Activated CD4-positive, alpha-beta T cell treated with anti-CD3 and anti-CD28 coated beads, Interleukin-2, amount 10 ng/mL, durations not matched to agents 24 days and 14 days (primary cell): ENCODE measurements around the gene GGA2. TPM values are rescaled to one million over a fixed set of nuclear protein-coding genes. Genes with fewer than 3 reads are reported as not detected.
A peak's percentile ranks its signal among the peaks of the same experiment; 100 is the strongest.
"Not testable (repeated sequence)": the region's sequence is repeated elsewhere in the genome, so short reads cannot be mapped to it uniquely, and the experiment has no call there.

Experiments used
- DNase-seq: peaks from one replicate; pipeline ENCODE4 v3.0.0; 2022
- H3K27ac Mint-ChIP-seq: one replicate; pipeline ENCODE4 v1.8.0; 2022; ENCODE audit warnings: mild to moderate bottlenecking, mixed read lengths
- H3K27me3 Mint-ChIP-seq: one replicate; pipeline ENCODE4 v1.8.0; 2022; ENCODE audit warnings: mixed read lengths
- H3K36me3 Mint-ChIP-seq: one replicate; pipeline ENCODE4 v1.8.0; 2022; ENCODE audit warnings: low read depth, mild to moderate bottlenecking, mixed read lengths
- H3K4me1 Mint-ChIP-seq: one replicate; pipeline ENCODE4 v1.8.0; 2021; ENCODE audit warnings: mixed read lengths
- H3K4me3 Mint-ChIP-seq: one replicate; pipeline ENCODE4 v1.8.0; 2022; ENCODE audit warnings: mild to moderate bottlenecking, moderate library complexity, mixed read lengths
- H3K9me3 Mint-ChIP-seq: one replicate; pipeline ENCODE4 v1.8.0; 2021; ENCODE audit warnings: mixed read lengths
- intact Hi-C: fragments of 100-400 bp; cut with micrococcal nuclease; formaldehyde crosslinking; loops from one replicate; pipeline ENCODE4 v1.15.1; 2023
- total RNA-seq: library from RNA; stranded (reverse); gene quantifications from 2 replicates; pipeline ENCODE4 v1.2.3, GENCODE V29; 2022

The GGA2 gene
- total RNA-seq, 1 donor from 2014 or later: 113 TPM

DNA sequence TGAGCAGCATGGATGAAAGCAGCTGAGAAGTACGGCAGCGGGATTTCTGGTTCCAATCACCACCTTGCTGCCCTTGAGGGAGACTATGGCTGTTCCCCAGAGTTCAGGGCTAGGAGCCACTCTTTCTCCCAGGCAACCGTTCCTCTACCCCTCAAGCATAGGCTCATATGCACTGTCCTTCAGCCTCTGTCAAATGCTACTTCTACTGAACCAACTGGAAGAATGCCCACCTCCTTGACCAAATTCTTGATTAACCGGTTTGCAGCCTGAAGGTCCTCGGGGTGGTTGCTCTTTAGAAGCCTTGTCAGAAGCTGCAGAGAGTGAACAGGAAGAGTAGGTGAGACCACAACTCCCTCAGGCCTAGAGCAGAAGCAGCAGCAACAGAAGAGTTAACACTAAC is 23.8 kb downstream of the GGA2 start:
- intact Hi-C loops: no loop called here
- H3K36me3 Mint-ChIP-seq: peaks cover 70% of the 10 kb centered on the region
- H3K9me3 Mint-ChIP-seq: no peaks in the 10 kb centered on the region
- no peak overlapping the region for H3K27ac Mint-ChIP-seq
- H3K4me3 Mint-ChIP-seq: no peak overlapping the region
- H3K4me1 Mint-ChIP-seq: no peaks in the 10 kb centered on the region
- no peak for DNase-seq
- H3K27me3 Mint-ChIP-seq: no peaks in the 10 kb centered on the region

DNA sequence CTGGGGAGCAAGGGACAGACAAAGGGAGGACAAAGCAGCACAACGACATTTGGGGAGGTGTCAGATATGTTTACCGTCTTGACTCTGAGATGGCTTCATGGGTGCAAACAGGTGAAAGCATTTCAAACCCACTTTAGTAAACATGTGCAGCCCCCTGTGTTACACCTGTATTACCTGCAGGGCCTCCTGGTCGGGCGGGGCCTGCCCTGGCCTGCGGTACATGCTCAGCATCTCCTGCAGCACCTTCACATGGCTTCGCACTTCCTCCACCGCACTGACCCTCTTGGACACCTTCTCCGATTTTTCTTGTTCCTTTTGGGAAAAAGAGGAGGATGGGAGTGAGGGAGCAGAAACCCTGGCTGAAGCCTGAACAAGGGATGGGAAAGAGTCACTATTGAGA is 24.5 kb downstream of the GGA2 start:
- Mint-ChIP-seq H3K9me3 (no peaks in the 10 kb centered on the region), H3K27me3 (no peaks in the 10 kb centered on the region), H3K36me3 (peaks cover 70% of the 10 kb centered on the region), H3K27ac (no peak overlapping the region), H3K4me1 (no peaks in the 10 kb centered on the region), H3K4me3 (no peak overlapping the region)
- intact Hi-C loops: no loop called here
- DNase-seq: no peak

DNA sequence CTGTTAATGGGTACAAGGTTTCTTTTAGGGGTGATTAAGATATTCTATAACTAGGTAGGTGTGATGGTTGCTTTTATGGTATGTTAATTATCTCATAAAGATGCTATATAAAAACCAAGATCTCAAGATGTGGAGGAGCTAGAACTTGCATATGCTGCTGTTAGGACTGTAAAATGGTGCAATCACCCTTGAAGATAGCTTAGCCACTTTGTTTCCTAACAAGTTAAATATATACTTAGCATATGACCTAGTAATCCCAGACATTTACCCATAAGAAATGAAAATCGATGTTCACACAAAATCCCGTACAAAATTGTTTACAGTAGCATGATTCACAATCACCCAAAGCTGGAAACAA is 25.1 kb downstream of the GGA2 start:
- peaks cover 68% of the 10 kb centered on the region for H3K36me3 Mint-ChIP-seq

DNA sequence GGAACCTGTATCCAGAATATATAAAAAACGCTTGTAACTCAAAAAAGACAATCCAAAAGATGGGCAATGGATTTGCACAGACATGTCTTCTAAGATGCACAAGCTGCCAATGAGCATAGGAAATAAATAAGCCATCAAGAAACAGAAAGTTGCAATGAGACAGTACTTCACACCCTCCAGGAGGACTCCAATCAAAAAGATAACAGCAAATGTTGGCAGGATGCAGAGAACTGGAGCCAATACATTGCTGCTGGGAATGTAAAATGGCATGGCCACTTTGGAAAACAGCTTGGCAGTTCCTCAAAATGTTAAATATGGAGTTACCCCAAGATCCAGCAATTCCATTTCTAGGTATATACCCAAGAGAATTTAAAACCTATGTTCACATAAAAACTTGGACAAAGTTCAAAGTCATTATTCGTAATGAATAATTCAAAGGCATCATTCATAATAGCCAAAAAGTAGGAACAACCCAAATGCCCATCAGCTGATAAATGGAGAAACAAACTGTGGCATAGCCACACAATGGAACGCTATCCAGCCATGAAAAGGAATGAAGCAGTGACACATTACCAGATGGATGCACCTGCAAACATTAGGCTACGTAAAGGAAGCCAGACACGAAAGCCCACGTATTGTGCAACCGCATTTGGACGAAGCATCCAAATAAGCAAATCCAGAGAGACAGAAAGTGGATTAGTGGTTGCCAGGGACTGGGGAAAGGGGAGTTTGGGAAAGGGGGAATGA is 25.6 kb downstream of the GGA2 start:
- Mint-ChIP-seq H3K4me1 (no peaks in the 10 kb centered on the region), H3K9me3 (no peaks in the 10 kb centered on the region), H3K36me3 (peaks cover 68% of the 10 kb centered on the region), H3K4me3 (no peak overlapping the region), H3K27me3 (no peaks in the 10 kb centered on the region), H3K27ac (no peak overlapping the region)
- intact Hi-C loops: no loop called here
- no peak for DNase-seq

More for the DNA sequence above, 25.1 kb downstream of the GGA2 start:
- Mint-ChIP-seq H3K27ac (no peak overlapping the region), H3K4me1 (no peaks in the 10 kb centered on the region), H3K27me3 (no peaks in the 10 kb centered on the region), H3K9me3 (no peaks in the 10 kb centered on the region), H3K4me3 (no peak overlapping the region)
- no peak for DNase-seq
- intact Hi-C loops: no loop called here

DNA sequence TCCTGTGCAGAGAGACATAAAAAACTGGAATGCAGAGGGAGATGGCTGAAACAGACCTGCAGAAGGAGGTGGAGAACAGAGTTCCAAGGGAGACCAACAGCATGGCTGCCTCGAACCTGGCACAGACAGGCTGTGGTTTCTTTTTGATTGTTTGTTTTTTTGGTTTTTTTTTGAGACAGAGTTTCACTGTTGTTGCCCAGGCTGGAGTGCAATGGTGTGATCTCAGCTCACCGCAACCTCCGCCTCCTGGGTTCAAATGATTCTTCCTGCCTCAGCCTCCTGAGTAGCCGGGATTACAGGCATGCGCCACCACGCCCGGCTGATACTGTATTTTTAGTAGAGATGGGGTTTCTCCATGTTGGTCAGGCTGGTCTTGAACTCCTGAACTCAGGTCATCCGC is 26.8 kb downstream of the GGA2 start:
- H3K4me3 Mint-ChIP-seq, intact Hi-C loops, H3K9me3 Mint-ChIP-seq, H3K27ac Mint-ChIP-seq, DNase-seq, H3K27me3 Mint-ChIP-seq, H3K4me1 Mint-ChIP-seq: not testable (repeated sequence)
- H3K36me3 Mint-ChIP-seq: peaks cover 74% of the 10 kb centered on the region

DNA sequence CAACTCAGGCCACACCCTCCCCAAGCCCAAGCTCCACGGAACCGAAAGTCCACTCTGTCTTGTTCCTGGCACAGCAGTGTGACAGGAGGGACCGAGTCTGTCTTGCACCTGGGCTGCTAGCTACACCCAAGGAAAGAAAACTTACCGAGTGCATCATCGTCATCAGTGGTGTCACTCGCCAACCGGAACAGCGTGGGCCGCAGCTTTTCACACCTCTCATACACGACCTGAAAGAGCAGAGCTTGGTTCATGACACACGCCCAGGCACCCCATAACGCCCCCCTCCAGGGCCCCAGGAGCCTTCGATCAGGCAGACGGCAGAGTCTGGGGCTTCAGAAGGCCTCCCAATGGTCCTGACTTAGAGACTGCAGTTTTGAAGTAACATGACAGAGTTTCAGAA is 27.5 kb downstream of the GGA2 start:
- H3K9me3 Mint-ChIP-seq: no peaks in the 10 kb centered on the region
- DNase-seq: no peak
- H3K27me3 Mint-ChIP-seq: no peaks in the 10 kb centered on the region
- peaks cover 71% of the 10 kb centered on the region for H3K36me3 Mint-ChIP-seq
- H3K27ac Mint-ChIP-seq: no peak overlapping the region
- no peak overlapping the region for H3K4me3 Mint-ChIP-seq
- H3K4me1 Mint-ChIP-seq: no peaks in the 10 kb centered on the region
- intact Hi-C loops: no loop called here

DNA sequence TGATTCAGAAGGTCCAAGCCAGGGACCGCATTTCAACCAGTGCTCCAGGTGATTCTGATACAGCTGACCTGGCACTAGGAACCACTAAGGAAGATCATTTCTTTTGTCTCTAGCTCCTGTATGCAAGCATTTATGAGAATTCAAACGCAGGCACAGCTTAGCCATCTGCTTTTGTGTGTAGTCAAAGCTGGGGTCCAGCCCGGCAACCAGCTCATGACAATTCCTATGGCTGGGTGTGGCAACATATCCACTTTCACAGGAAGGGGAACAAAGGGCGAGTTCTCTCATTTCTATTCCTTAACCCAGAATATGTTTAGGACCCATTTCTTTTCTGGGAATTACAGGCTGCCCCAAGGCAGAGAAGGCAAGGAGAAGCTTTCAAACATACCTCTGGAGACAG is 30.0 kb downstream of the GGA2 start:
- no peaks in the 10 kb centered on the region for H3K27me3 Mint-ChIP-seq
- intact Hi-C loops: no loop called here
- H3K4me1 Mint-ChIP-seq: no peaks in the 10 kb centered on the region
- no peaks in the 10 kb centered on the region for H3K9me3 Mint-ChIP-seq
- DNase-seq: no peak
- no peak overlapping the region for H3K27ac Mint-ChIP-seq
- H3K4me3 Mint-ChIP-seq: no peak overlapping the region
- H3K36me3 Mint-ChIP-seq: peaks cover 66% of the 10 kb centered on the region

DNA sequence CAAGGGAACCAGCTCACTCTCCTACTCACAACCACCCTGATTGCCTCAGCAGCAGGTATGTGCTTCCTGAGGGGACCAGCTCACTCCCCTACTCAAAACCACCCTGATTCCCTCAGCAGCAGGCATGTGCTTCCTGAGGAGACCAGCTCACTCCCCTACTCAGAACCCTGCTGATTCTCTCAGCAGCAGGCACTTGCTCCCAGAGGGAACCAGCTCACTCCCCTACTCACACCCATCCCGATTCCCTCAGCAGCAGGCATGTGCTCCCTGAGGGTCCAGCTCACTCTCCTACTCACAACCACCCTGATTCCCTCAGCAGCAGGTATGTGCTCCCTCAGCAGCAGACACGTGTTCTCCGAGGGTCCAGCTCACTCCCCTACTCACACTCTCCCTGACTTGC is 31.2 kb downstream of the GGA2 start:
- H3K36me3 Mint-ChIP-seq: peaks cover 62% of the 10 kb centered on the region

DNA sequence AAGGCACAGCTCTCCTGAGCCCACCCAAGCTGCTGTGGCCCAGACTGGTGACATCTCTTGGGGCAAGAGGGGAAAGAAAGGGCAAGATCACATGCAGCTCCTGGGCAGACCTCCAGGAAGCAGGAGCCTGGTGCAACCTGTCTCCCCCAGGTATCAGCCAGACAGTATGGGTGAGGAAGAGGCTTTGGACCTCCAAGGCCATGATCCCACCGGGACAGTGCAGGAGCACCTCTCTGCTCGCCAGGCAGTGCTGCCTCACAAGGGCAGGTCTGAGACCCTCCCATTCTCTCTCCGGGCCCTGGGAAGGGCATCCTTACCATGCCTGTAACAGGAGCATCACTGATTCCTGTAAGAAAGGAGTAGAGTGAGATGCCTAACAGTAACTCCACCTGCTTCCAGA is 31.7 kb downstream of the GGA2 start:
- Mint-ChIP-seq H3K9me3 (no peaks in the 10 kb centered on the region), H3K4me3 (no peak overlapping the region), H3K27me3 (no peaks in the 10 kb centered on the region), H3K4me1 (no peaks in the 10 kb centered on the region), H3K36me3 (peaks cover 64% of the 10 kb centered on the region), H3K27ac (no peak overlapping the region)
- intact Hi-C loops: no loop called here
- no peak for DNase-seq

More for the DNA sequence above, 31.2 kb downstream of the GGA2 start:
- Mint-ChIP-seq H3K9me3 (no peaks in the 10 kb centered on the region), H3K4me3 (no peak overlapping the region), H3K27me3 (no peaks in the 10 kb centered on the region), H3K27ac (no peak overlapping the region), H3K4me1 (no peaks in the 10 kb centered on the region)
- DNase-seq: no peak
- intact Hi-C loops: no loop called here

DNA sequence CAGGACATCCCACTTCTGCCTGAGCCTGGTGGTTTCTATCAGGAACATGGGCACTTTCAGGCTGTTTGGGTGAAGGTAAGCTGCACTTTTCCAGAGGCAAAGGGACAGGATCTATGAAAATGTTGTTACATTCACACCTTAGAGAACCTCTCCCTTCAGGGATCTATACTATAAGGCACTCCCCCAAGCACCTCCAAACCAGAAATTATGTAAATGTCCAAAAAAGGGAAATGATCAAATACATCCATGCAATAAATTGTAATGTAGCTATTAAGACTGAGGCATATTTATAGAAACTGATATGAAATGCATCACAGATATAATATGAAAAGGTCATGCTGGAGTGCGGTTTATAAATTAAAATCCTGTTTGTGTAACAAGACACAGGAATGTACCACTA is 34.0 kb downstream of the GGA2 start:
- DNase-seq: no peak
- Mint-ChIP-seq H3K36me3 (peaks cover 50% of the 10 kb centered on the region), H3K9me3 (no peaks in the 10 kb centered on the region), H3K27ac (no peak overlapping the region), H3K4me3 (no peak overlapping the region), H3K4me1 (no peaks in the 10 kb centered on the region), H3K27me3 (no peaks in the 10 kb centered on the region)
- intact Hi-C loops: no loop called here

DNA sequence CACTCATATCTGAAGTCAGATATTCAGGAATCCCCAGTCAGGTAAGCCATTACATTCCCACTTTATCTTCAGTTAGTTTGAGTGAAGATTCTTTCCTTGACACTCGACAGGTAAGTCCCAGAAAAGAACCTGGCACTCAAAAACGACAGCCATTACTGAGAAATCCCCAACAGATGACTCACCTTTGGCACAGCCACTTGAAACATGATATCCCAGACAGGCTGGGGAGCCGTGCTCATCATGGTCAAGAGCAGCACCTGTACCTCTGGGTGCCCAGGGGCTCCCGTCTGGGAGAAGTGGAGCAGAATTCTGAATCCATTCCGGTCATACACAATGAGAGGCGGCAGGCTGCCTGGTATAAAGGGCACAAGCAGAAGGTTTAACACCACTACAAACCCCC is 40.5 kb downstream of the GGA2 start:
- H3K36me3 Mint-ChIP-seq: peaks cover 41% of the 10 kb centered on the region
- no peaks in the 10 kb centered on the region for H3K27me3 Mint-ChIP-seq
- DNase-seq: no peak
- H3K4me3 Mint-ChIP-seq: no peak overlapping the region
- peak overlapping the region; percentile 45 for H3K27ac Mint-ChIP-seq
- intact Hi-C loops: no loop called here
- no peaks in the 10 kb centered on the region for H3K9me3 Mint-ChIP-seq
- H3K4me1 Mint-ChIP-seq: no peaks in the 10 kb centered on the region

DNA sequence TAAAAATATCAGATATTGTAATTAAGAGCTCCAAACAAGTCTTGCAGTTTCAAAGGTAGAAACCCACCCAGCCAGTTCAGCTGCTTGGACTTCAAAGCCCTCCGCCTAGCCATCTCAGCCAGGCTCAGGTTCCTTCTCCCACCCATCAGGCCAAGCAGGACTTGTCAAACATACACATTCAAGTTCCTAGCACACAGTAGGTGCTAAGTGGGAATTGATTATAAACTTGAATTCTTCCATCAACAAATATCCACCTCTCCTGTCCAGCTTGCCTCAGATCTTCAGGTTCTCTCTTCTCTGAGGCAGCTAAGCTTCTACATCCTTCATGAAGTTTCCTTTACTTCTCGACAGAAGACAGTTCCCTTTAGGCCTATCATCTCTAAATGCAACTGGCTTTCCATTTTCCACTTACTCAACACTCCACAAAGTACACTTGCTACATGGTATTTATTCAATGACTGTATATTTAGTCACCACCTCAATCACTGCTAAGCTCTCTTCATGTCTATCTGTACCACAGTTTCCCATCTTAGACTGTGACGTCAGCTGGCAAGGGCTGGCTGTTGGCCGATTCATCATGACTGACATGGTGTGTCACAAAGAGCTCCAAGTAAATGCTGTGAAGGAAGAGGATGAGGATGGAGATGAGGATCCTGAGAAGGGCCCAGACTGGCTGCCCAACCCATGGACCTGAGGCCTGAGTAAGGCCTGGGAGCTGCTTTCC is 44.0 kb downstream of the GGA2 start:
- Mint-ChIP-seq H3K27ac (no peak overlapping the region), H3K4me3 (no peak overlapping the region), H3K36me3 (peaks cover 33% of the 10 kb centered on the region), H3K4me1 (no peaks in the 10 kb centered on the region), H3K27me3 (no peaks in the 10 kb centered on the region), H3K9me3 (no peaks in the 10 kb centered on the region)
- intact Hi-C loops: no loop called here
- DNase-seq: no peak

DNA sequence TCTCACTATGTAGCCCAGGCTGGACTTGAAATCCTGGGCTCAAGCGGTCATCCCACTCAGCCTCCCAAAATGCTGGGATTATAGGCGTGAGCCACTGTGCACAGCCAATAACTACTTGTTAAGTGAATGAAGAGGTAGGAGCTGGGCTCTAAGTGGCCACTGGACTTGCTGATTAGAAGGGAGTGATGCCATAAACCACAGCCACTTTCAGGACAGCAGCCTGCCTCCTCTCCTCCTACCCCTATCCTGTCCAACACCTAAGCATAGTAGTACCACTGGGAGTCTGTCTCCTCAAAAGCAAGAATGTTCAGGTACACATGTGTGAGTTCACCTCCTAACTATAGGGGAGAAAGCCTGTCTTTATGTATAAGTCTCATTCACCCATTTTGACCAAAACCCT is 45.1 kb downstream of the GGA2 start:
- Mint-ChIP-seq H3K9me3 (no peaks in the 10 kb centered on the region), H3K27me3 (no peaks in the 10 kb centered on the region), H3K4me3 (no peak overlapping the region), H3K36me3 (peaks cover 29% of the 10 kb centered on the region), H3K4me1 (no peaks in the 10 kb centered on the region), H3K27ac (no peak overlapping the region)
- intact Hi-C loops: no loop called here
- DNase-seq: no peak

DNA sequence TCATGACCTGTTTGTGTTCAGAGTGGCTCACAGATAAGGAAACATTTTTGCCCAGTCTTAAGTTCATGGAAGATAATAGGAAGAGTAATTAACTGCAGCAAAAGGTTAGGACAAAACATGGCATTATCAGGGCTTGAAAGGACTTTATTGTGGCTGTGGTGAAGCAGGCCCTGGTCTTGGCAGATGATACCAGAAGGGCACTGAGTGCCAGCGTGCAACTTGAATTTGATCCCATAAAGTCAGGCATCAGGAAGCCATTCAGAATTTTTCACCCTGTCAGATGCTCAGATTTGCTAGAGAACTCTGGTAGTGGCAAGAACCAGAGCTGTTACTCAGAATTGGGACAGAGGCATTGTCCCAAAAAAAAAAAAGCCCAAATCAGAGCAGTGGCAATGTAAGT is 46.1 kb downstream of the GGA2 start:
- no peak for DNase-seq
- Mint-ChIP-seq H3K4me3 (no peak overlapping the region), H3K9me3 (no peaks in the 10 kb centered on the region), H3K4me1 (no peaks in the 10 kb centered on the region), H3K36me3 (peaks cover 19% of the 10 kb centered on the region), H3K27me3 (no peaks in the 10 kb centered on the region), H3K27ac (no peak overlapping the region)
- intact Hi-C loops: no loop called here

DNA sequence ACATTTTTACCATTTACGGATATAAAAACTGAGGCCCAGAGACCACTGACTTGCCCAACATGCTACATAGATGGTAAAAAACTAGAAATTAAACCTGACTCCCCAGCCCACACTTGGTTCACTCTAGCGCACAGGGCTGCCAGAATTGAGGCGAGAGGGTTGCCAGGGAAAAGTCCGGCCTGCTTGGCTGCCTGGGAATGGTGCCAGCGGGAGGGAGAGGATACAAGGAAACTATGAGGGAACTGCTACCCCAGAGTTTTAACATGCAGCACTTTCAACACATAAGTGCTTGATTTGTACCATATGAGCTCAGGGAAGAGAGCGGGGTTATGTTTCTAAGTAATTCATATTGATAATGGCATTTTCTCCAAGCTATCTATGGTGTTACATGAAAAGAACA is 47.3 kb downstream of the GGA2 start:
- H3K27ac Mint-ChIP-seq, DNase-seq, H3K4me3 Mint-ChIP-seq, intact Hi-C loops, H3K9me3 Mint-ChIP-seq, H3K27me3 Mint-ChIP-seq, H3K4me1 Mint-ChIP-seq: not testable (repeated sequence)
- H3K36me3 Mint-ChIP-seq: peaks cover 14% of the 10 kb centered on the region
